NCI-H2227 (cell line): ENCODE data around the gene MARK1.

Source experiments
- DNase-seq: peaks from one replicate; lab custom pipeline; 2025; ENCODE audit not compliant: unreplicated experiment; lab: John Stamatoyannopoulos, UW

Gene MARK1

DNA sequence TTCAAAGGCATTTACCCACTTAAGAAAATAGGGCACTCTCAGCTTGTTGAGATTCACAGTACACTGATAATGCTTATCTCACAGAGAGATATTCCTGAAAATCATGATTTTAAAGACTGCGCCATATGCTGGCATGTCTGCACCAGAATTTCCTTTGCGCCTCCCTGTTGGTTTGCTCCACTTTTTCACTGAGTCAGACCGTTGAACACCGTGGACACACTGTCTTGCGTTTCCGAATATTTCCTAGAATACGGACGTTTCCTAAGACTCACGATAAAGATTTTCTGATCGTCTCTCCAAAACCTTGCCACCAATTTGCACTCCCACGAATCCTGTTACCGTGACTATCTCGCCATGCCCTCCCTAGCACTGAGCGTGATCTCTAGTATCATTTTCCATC, 161.7 kb downstream of the MARK1 start:
- no peak for DNase-seq

- peak; percentile 84 for DNase-seq
These were observed 162.5 kb downstream of the MARK1 start, which contains the start of gene C1orf115 for GRCh38 chr1:220690140-220691052. Gene C1orf115 (plus strand): TSS chr1:220690363. CDS start chr1:220690403, 40 bp downstream.

- no peak for DNase-seq
These were observed 163.2 kb downstream of the MARK1 start for GRCh38 chr1:220691053-220691684.

DNA sequence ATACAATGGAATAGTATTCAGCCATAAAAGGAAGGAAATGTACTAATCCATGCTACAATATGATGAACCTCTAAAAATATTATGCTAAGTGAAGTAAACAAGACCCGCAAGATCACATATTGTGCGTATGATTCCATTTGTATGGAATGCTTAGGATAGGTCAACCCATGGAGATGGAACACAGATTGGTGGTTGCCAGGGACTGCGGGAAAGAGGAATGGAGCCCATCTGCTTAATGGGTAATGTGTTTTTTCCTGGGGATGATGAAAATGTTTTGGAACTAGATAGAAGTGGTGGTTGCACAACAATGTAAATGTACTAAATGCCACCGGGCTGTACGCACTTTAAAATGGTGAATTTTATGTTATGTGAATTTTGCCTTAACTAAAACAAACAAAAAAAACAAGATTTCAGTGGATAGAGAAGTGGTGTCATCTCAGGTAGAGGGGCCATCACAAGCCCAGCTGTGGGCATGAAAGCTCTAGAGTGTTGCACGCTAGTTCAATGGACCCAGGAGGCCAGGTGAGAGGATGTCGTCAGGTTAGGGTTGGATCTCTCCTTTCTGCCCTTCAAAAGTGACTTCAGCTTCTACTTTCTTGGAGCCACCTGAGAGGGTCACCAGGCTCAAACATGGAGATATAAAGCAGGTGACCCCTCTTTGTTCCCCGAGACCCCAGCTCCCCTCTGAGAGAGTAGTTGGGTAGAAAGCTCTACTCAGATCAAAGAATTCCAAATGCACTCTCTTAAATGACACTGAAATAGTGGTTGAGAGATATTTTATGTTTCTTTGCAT, 164.7 kb downstream of the MARK1 start:
- DNase-seq: no peak

DNA sequence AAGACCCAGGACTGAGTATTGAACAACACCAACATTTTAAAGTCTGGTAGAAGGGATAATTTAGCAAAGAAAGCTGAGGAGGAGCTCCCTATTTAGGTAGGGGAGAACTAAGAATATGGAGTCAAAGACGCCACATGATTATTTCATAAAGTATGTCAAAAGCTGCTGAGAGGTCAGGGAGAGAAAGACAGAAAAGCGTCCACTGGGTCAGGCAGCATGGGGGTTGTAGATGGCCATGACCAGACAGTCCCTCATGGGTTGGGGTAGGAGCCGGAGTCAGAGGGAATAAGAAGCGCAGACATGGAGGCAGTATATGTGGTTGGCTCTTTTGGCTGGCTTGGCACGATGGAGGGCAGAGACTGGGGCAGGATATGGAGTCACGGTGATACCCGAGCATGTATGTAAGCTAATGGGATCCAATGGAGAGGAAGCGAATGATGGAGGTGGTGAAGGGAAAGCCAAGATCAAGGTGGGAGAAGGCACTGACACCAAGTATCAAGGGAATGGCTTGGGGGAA, 167.0 kb downstream of the MARK1 start:
- no peak for DNase-seq

GRCh38 chr1:220695426-220695825, 167.5 kb downstream of the MARK1 start:
- no peak for DNase-seq

- no peak for DNase-seq
These were observed 168.4 kb downstream of the MARK1 start for GRCh38 chr1:220696226-220696862.

- DNase-seq: no peak
These were observed 168.9 kb downstream of the MARK1 start for GRCh38 chr1:220696863-220697231.

DNA sequence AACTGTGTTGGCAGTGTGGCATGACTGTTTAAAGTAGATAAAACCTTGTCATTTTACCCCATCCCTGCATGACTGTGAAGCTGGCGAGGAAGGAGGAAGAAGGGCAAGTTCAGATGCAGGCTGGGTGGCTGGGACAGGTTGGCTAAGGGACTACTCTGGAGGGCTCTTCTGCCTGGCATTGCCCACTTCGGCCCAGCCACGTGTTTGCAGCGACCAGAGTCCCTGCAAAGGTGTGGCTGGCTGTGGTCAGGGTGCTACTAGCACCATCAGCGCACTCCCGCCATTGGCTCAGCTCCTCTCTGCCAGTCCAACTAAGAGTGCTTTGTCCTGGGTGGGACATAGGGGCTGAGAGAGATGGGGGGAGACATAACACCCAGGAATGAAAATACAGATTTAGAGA, 169.4 kb downstream of the MARK1 start:
- no peak for DNase-seq

DNA sequence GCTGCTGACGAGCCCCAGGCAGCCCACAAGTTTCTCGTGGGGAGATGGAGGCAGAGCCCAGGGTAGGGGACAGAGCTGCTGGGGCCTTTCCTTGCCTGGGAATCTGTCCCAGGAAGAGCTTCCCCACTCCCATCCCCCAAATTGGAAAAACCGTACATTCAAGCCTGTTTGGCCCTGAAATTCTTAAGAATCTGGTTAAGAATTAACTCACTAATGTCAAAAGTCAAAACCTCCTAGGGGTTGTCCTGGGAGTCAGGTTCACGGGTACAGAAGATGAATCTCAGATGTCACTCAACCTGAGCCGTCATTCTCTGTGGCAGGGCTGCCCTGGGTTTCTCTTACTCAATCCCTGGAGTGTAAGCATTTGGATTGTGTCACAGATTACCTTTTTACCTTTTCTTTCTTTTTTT, 170.7 kb downstream of the MARK1 start:
- no peak for DNase-seq

GRCh38 chr1:220699044-220699443, 171.1 kb downstream of the MARK1 start:
- no peak for DNase-seq

- DNase-seq: no peak
These were observed 172.7 kb downstream of the MARK1 start for GRCh38 chr1:220700556-220701179.

- DNase-seq: no peak
These were observed 174.0 kb downstream of the MARK1 start for GRCh38 chr1:220701974-220702373.

DNA sequence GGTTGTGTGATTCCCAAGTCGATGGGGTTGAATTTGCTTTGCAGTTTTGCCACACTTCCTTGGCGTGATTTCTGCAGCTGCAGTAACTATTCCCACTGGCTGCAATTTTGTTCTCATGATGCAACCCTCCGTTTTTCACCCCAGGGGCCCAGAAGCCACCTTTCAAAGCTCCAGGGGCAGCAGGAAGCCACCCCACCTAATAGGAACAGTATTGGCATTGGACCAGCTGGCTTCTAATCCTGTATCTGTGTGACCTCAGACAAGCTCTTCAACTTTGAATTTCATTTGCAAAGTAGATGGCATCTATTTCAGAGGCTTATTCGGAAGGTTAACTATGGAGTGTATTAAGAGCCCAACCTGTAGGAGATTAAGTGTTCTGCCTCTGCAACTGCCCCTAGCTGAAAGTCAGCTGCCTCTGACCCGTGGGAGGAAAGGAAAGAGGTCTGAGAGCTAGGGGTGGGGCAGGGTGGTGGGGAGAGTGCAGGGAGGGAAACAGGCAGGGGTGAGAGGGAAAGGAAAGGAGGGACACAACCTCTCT, 174.9 kb downstream of the MARK1 start:
- DNase-seq: no peak

- no peak for DNase-seq
These were observed 175.4 kb downstream of the MARK1 start for GRCh38 chr1:220703305-220703704.

GRCh38 chr1:220705782-220706181, 177.8 kb downstream of the MARK1 start:
- DNase-seq: no peak

- DNase-seq: no peak
These were observed 178.5 kb downstream of the MARK1 start for GRCh38 chr1:220706480-220706879.

DNA sequence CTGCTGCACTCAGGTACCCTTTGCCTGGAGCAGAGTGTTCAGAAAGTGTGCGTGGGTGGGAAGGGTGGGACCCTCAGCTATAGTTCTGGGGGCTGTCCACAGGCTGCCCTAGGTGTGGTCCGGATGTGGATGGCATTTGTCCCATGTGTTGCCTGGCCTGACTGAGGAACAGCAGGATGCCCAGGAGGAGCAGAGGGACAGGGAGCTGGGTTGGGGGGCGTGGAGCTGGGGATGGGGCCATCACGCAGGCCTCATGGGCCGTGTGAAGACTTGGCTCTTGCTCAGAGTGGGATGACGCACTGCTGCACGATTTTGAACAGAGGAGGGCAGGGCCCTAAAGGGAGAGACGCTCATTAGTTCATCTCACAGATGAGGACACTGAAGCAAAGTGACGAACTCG, 179.2 kb downstream of the MARK1 start:
- no peak for DNase-seq

GRCh38 chr1:220708244-220708643, 180.3 kb downstream of the MARK1 start:
- no peak for DNase-seq
